NT2/D1 (cell line): ENCODE results near the gene TDRKH.

Experiments
- DNase-seq: peaks from one replicate; pipeline ENCODE4 v3.0.0-alpha.2; 2011; ENCODE audit warnings: low read depth, low spot score
- H3K27me3 ChIP-seq: 2 replicates; pipeline ENCODE4 v1.6.0; 2011; ENCODE audit warnings: mild to moderate bottlenecking; ENCODE audit not compliant: insufficient read length, insufficient read depth
- H3K36me3 ChIP-seq: 2 replicates; pipeline ENCODE4 v1.6.1; 2011; ENCODE audit warnings: mild to moderate bottlenecking, low read length, mixed read lengths; ENCODE audit not compliant: insufficient read depth, insufficient read length
- H3K4me1 ChIP-seq: 2 replicates; pipeline ENCODE4 v1.5.1; 2011; ENCODE audit not compliant: insufficient read depth, insufficient read length
- H3K4me3 ChIP-seq: 2 replicates; pipeline ENCODE4 v1.5.1; 2011; ENCODE audit warnings: low read depth; ENCODE audit not compliant: insufficient read length
- H3K9ac ChIP-seq: 2 replicates; pipeline ENCODE4 v1.6.0; 2011; ENCODE audit warnings: low read depth; ENCODE audit not compliant: insufficient read length
- H3K9me3 ChIP-seq: 2 replicates; pipeline ENCODE4 v1.5.1; 2011; ENCODE audit warnings: mild to moderate bottlenecking, low read length; ENCODE audit not compliant: insufficient read depth
- SUZ12 ChIP-seq: IDR thresholded peaks from 2 replicates; pipeline ENCODE4 v1.6.1; 2011; ENCODE audit not compliant: insufficient read length, insufficient read depth; ENCODE audit errors: extremely low read depth
- YY1 ChIP-seq: IDR thresholded peaks from 2 replicates; pipeline ENCODE4 v1.6.1; 2011; ENCODE audit not compliant: insufficient read length, insufficient read depth
- ZNF274 ChIP-seq: IDR thresholded peaks from 2 replicates; pipeline ENCODE4 v1.6.1; 2011; ENCODE audit warnings: mild to moderate bottlenecking, low read depth, low read length

Gene TDRKH

GRCh38 chr1:151835596-151835995, 45.3 kb upstream of the TDRKH start:
- no peaks in the 10 kb centered on the region for H3K36me3 ChIP-seq
- peaks cover 25% of the 10 kb centered on the region for H3K4me1 ChIP-seq
- H3K9me3 ChIP-seq: no peaks in the 10 kb centered on the region
- no peak overlapping the region for H3K4me3 ChIP-seq
- H3K9ac ChIP-seq: no peak overlapping the region
- peaks cover 25% of the 10 kb centered on the region for H3K27me3 ChIP-seq
- no peak for DNase-seq
- TF ChIP-seq SUZ12: no peak
- no peak for TF ChIP-seq ZNF274

DNA sequence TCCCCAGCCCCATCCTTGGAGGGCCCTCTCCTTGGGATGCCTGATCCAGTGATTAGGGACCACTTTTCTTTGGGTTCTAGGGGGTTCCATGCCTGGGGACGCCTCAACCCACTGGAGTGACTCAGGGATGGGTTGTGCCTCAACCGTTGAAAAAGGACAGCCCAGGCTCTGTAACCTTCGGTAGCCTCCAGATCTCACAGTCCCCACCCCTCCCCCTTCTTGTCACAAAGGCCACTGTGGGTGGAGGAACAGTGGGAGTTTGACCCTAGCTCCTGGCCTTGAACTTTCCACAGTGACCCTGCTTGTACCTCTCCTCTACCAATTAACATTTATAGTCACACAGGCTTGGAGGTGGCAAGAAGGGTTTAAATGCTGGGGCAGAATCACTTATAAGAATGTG, 43.9 kb upstream of the TDRKH start:
- Histone ChIP-seq H3K27me3 (peaks cover 22% of the 10 kb centered on the region), H3K9me3 (no peaks in the 10 kb centered on the region), H3K4me3 (no peak overlapping the region), H3K4me1 (peaks cover 35% of the 10 kb centered on the region), H3K9ac (no peak overlapping the region), H3K36me3 (no peaks in the 10 kb centered on the region)
- no peak for DNase-seq
- TF ChIP-seq SUZ12 (no peak), ZNF274 (no peak), YY1 (no peak)

DNA sequence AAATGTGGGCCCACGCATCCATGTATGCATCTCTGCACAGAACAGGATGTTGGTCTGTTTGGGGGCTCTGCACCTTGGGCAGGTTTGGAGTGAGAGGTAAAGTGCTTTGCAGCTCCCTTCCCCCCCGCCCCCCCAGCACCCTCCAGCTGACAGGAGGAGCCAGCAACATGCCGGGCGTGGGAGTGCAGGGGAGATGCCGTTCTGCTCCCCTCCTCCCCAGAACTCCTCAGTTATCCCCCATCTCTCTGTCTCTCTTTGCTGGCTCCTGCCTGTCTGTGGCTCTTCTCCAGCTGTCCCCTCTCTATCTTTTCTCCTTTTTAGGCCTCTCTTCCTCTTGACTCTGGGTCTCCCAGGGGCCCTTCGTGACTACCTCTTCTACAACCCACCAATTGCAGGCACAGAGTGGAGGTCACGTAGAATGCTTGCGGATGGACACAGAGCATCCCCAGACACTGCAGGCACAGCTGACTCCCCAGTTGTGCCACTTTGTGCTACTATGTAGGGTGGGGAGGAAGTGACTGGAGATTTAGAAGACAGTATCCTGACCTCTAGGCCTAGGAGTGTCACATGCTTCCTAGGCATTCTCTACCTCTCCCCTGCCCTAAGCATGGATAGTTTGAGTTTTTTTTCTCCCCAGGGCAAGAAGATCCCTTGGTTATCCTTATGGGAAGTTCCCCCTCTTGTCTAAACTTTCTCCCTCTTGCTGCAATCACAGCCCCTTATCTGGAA, 43.0 kb upstream of the TDRKH start:
- no peaks in the 10 kb centered on the region for H3K36me3 ChIP-seq
- no peak for DNase-seq
- H3K9ac ChIP-seq: no peak overlapping the region
- no peak overlapping the region for H3K4me3 ChIP-seq
- H3K9me3 ChIP-seq: no peaks in the 10 kb centered on the region
- TF ChIP-seq SUZ12 (no peak), ZNF274 (no peak), YY1 (no peak)
- peaks cover 39% of the 10 kb centered on the region for H3K4me1 ChIP-seq
- peaks cover 13% of the 10 kb centered on the region for H3K27me3 ChIP-seq

DNA sequence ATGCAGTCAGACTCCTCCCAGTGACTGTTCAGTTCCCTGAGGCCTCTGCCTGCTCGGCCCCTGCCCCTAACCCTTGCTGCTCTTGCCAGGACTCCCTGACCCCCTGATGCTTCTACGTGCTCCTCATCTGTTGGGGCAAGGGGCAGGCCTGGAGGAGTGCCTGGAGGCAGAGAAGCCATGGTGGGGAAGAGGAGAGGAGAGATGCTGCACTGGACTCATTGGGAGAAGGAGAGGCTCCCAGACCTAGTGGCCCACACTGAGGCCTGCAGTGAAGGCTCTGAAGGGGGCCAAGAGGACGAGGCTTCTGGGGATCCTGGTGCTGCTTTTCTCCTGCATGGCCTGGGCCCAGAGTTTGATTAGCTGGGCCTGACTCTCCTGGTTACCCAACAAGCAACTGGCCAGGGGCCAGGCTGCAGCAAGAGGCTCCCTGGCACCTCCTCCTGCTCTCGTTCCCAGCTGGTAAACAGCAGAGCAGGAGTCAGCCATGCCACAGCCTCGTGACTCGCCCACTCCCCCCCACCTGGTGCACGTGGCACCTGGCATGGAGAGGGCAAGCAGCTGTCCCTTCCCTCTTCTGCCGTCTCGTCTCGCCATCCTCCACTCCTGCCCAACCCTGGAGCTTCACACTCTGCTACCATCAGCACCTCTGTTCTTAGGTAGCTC, 42.1 kb upstream of the TDRKH start:
- Histone ChIP-seq H3K27me3 (peaks cover 4% of the 10 kb centered on the region), H3K36me3 (no peaks in the 10 kb centered on the region), H3K4me1 (peaks cover 42% of the 10 kb centered on the region), H3K9ac (no peak overlapping the region), H3K4me3 (no peak overlapping the region), H3K9me3 (no peaks in the 10 kb centered on the region)
- DNase-seq: no peak
- no peak for TF ChIP-seq SUZ12
- no peak for TF ChIP-seq ZNF274
- TF ChIP-seq YY1: no peak

DNA sequence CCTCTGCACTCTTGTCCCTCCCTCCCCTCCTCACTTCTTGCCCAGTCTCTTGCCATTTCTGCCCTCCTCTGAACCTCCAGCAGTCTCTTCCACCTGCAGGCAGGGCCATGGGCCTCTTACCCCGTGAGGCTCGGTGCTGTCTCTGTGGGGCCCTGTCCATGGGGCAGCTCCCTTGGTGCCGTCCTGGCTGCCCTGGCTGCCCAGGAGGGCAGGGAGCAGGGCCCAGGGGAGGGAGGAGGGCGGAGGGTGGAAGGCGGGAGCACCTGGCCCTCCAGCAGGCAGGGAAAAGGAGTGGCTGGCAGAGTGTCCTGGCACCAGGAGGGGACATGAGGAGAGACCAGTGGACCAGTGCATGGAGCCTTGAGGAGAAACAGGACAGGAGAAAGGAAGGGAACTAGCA, 41.3 kb upstream of the TDRKH start, which contains the start of gene RORC:
TSS of gene RORC (minus strand) at position 198 of the 400 bp plus-strand sequence. CDS start at position 160, 38 bp downstream.
- no peak for DNase-seq
- Histone ChIP-seq H3K27me3 (no peaks in the 10 kb centered on the region), H3K9me3 (no peaks in the 10 kb centered on the region), H3K36me3 (no peaks in the 10 kb centered on the region), H3K9ac (peak within 1 kb of the TSS; percentile 14), H3K4me1 (peaks cover 42% of the 10 kb centered on the region), H3K4me3 (no peak within 1 kb of the TSS)
- TF ChIP-seq ZNF274 (no peak), SUZ12 (no peak), YY1 (no peak)

- no peak for DNase-seq
- Histone ChIP-seq H3K4me1 (peaks cover 44% of the 10 kb centered on the region), H3K4me3 (no peak overlapping the region), H3K9ac (peak overlapping the region; percentile 14), H3K36me3 (no peaks in the 10 kb centered on the region), H3K9me3 (no peaks in the 10 kb centered on the region), H3K27me3 (no peaks in the 10 kb centered on the region)
- TF ChIP-seq ZNF274 (no peak), SUZ12 (no peak), YY1 (no peak)
Observed at GRCh38 chr1:151831256-151831591, 40.9 kb upstream of the TDRKH start.

DNA sequence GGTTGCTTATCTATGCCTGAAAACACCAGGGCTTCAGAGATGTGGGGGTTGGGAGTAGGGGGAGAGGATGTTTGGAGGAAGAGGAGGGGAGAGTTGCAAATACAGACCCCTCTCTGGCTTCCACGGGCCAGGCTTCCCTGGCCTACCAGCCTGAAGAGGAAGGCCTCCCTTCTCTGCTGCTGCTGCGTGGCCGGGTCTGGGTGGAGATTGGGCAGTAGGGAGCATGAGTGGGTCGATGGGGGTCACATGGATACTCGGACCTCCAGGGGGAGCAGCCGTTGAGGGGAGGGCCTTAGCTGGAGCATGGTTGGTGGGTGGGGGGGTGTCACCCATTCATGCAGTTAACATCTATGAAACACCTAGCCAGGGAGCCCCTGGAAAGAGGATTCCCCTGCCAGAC, 39.8 kb upstream of the TDRKH start:
- TF ChIP-seq YY1 (no peak), SUZ12 (no peak), ZNF274 (no peak)
- no peak overlapping the region for H3K9ac ChIP-seq

More for the DNA sequence above, 39.8 kb upstream of the TDRKH start:
- H3K4me3 ChIP-seq: no peak overlapping the region
- H3K27me3 ChIP-seq: no peaks in the 10 kb centered on the region
- H3K36me3 ChIP-seq: no peaks in the 10 kb centered on the region
- no peak for DNase-seq
- peaks cover 53% of the 10 kb centered on the region for H3K4me1 ChIP-seq
- no peaks in the 10 kb centered on the region for H3K9me3 ChIP-seq
